GM23338 (cell line): ENCODE measurements around the gene GJB4.

ENCODE experiments used
- CREB1 ChIP-seq: fragments of 250-450 bp; sonication (Bioruptor Pico); IDR thresholded peaks from 2 replicates; pipeline ENCODE4 v1.5.0; 2020; ENCODE audit warnings: low read depth, mild to moderate bottlenecking, moderate library complexity
- EZH2 ChIP-seq: fragments of 200-600 bp; sonication (generic); IDR thresholded peaks from one replicate; pipeline ENCODE4 v1.8.0; 2017; ENCODE audit warnings: antibody characterized with exemption, mild to moderate bottlenecking, low read depth; ENCODE audit not compliant: unreplicated experiment
- EZH2phosphoT487 ChIP-seq: fragments of 200-600 bp; sonication (generic); IDR thresholded peaks from one replicate; pipeline ENCODE4 v1.8.1; 2018; ENCODE audit warnings: antibody characterized with exemption; ENCODE audit not compliant: unreplicated experiment
- JUNB ChIP-seq: IDR thresholded peaks from one replicate; pipeline ENCODE4 v1.6.1; 2016; ENCODE audit warnings: antibody characterized with exemption; ENCODE audit not compliant: unreplicated experiment
- NANOG ChIP-seq: IDR thresholded peaks from 2 replicates; pipeline ENCODE4 v1.6.1; 2016; ENCODE audit warnings: antibody characterized with exemption, borderline replicate concordance
- POLR2AphosphoS5 ChIP-seq: IDR thresholded peaks from 2 replicates; pipeline ENCODE4 v1.6.1; 2016; ENCODE audit warnings: antibody characterized with exemption, low read depth
- STAT1 ChIP-seq: IDR thresholded peaks from one replicate; pipeline ENCODE4 v1.6.1; 2016; ENCODE audit warnings: antibody characterized with exemption; ENCODE audit not compliant: unreplicated experiment
- ZNF114 ChIP-seq: fragments of 250-450 bp; sonication (Bioruptor Pico); IDR thresholded peaks from 2 replicates; pipeline ENCODE4 v1.5.0; 2020; ENCODE audit warnings: mild to moderate bottlenecking, moderate library complexity
- ZNF331 ChIP-seq: fragments of 250-450 bp; sonication (Bioruptor Pico); IDR thresholded peaks from 2 replicates; pipeline ENCODE4 v1.5.0; 2020; ENCODE audit warnings: low read depth, mild to moderate bottlenecking, moderate library complexity
- TF ChIP-seq, protein P1 (sequence below), 2 experiments: fragments of 200-600 bp in 1 of 2; sonication (generic) in 1 of 2; conservative IDR thresholded peaks; 2 replicates each; pipeline versions ENCODE4 v1.5.1 to v1.6.1; 2016 to 2017; ENCODE audit warnings: antibody characterized with exemption in 2 of 2, low read depth in 2 of 2, mild to moderate bottlenecking in 2 of 2, moderate library complexity in 1 of 2
- TF ChIP-seq, protein P2 (sequence below): IDR thresholded peaks from one replicate; pipeline ENCODE4 v1.6.1; 2018; ENCODE audit warnings: antibody characterized with exemption; ENCODE audit not compliant: unreplicated experiment
- TF ChIP-seq, protein P3 (sequence below): IDR thresholded peaks from 2 replicates; pipeline ENCODE4 v1.6.1; 2016; ENCODE audit warnings: antibody characterized with exemption
- TF ChIP-seq, protein P4 (sequence below): fragments of 250-450 bp; sonication (Bioruptor Pico); IDR thresholded peaks from 2 replicates; pipeline ENCODE4 v1.5.0; 2020; ENCODE audit warnings: mild to moderate bottlenecking, moderate library complexity

DNA sequence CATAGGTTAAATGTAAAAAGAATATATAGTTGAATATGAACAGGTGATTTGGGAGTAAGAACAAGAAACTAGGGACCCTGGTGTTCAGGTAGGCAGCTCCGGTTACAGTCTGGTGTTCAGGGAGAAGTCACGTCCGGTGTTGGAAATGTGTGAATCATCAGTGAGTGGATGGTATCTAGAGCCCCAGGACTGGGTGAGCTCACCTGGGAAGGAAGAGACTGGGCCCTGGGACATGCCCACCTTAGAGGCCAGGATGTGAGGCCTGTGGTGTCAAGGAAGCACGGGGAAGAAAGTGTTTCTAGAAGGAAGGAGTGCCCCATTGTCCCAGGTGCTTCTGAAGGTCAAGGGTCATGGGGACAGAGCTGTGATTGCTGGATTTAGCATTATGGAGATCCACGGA is 20.0 kb downstream of the GJB4 start:
- TF ChIP-seq, protein P1, sequence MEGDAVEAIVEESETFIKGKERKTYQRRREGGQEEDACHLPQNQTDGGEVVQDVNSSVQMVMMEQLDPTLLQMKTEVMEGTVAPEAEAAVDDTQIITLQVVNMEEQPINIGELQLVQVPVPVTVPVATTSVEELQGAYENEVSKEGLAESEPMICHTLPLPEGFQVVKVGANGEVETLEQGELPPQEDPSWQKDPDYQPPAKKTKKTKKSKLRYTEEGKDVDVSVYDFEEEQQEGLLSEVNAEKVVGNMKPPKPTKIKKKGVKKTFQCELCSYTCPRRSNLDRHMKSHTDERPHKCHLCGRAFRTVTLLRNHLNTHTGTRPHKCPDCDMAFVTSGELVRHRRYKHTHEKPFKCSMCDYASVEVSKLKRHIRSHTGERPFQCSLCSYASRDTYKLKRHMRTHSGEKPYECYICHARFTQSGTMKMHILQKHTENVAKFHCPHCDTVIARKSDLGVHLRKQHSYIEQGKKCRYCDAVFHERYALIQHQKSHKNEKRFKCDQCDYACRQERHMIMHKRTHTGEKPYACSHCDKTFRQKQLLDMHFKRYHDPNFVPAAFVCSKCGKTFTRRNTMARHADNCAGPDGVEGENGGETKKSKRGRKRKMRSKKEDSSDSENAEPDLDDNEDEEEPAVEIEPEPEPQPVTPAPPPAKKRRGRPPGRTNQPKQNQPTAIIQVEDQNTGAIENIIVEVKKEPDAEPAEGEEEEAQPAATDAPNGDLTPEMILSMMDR (conservative IDR thresholded peaks at IDR 0.05; ENCODE audit: low read depth in 2 of 2): no peak
- no peak for TF ChIP-seq EZH2
- TF ChIP-seq POLR2AphosphoS5: no peak
- TF ChIP-seq JUNB: no peak
- no peak for TF ChIP-seq NANOG
- no peak for TF ChIP-seq EZH2phosphoT487
- TF ChIP-seq, protein P2, sequence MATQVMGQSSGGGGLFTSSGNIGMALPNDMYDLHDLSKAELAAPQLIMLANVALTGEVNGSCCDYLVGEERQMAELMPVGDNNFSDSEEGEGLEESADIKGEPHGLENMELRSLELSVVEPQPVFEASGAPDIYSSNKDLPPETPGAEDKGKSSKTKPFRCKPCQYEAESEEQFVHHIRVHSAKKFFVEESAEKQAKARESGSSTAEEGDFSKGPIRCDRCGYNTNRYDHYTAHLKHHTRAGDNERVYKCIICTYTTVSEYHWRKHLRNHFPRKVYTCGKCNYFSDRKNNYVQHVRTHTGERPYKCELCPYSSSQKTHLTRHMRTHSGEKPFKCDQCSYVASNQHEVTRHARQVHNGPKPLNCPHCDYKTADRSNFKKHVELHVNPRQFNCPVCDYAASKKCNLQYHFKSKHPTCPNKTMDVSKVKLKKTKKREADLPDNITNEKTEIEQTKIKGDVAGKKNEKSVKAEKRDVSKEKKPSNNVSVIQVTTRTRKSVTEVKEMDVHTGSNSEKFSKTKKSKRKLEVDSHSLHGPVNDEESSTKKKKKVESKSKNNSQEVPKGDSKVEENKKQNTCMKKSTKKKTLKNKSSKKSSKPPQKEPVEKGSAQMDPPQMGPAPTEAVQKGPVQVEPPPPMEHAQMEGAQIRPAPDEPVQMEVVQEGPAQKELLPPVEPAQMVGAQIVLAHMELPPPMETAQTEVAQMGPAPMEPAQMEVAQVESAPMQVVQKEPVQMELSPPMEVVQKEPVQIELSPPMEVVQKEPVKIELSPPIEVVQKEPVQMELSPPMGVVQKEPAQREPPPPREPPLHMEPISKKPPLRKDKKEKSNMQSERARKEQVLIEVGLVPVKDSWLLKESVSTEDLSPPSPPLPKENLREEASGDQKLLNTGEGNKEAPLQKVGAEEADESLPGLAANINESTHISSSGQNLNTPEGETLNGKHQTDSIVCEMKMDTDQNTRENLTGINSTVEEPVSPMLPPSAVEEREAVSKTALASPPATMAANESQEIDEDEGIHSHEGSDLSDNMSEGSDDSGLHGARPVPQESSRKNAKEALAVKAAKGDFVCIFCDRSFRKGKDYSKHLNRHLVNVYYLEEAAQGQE: no peak
- TF ChIP-seq, protein P3, sequence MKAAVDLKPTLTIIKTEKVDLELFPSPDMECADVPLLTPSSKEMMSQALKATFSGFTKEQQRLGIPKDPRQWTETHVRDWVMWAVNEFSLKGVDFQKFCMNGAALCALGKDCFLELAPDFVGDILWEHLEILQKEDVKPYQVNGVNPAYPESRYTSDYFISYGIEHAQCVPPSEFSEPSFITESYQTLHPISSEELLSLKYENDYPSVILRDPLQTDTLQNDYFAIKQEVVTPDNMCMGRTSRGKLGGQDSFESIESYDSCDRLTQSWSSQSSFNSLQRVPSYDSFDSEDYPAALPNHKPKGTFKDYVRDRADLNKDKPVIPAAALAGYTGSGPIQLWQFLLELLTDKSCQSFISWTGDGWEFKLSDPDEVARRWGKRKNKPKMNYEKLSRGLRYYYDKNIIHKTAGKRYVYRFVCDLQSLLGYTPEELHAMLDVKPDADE: no peak
- TF ChIP-seq CREB1: no peak
- TF ChIP-seq ZNF331 (CRISPR knock-in tag): no peak
- TF ChIP-seq ZNF114 (CRISPR knock-in tag): no peak
- TF ChIP-seq, protein P4, sequence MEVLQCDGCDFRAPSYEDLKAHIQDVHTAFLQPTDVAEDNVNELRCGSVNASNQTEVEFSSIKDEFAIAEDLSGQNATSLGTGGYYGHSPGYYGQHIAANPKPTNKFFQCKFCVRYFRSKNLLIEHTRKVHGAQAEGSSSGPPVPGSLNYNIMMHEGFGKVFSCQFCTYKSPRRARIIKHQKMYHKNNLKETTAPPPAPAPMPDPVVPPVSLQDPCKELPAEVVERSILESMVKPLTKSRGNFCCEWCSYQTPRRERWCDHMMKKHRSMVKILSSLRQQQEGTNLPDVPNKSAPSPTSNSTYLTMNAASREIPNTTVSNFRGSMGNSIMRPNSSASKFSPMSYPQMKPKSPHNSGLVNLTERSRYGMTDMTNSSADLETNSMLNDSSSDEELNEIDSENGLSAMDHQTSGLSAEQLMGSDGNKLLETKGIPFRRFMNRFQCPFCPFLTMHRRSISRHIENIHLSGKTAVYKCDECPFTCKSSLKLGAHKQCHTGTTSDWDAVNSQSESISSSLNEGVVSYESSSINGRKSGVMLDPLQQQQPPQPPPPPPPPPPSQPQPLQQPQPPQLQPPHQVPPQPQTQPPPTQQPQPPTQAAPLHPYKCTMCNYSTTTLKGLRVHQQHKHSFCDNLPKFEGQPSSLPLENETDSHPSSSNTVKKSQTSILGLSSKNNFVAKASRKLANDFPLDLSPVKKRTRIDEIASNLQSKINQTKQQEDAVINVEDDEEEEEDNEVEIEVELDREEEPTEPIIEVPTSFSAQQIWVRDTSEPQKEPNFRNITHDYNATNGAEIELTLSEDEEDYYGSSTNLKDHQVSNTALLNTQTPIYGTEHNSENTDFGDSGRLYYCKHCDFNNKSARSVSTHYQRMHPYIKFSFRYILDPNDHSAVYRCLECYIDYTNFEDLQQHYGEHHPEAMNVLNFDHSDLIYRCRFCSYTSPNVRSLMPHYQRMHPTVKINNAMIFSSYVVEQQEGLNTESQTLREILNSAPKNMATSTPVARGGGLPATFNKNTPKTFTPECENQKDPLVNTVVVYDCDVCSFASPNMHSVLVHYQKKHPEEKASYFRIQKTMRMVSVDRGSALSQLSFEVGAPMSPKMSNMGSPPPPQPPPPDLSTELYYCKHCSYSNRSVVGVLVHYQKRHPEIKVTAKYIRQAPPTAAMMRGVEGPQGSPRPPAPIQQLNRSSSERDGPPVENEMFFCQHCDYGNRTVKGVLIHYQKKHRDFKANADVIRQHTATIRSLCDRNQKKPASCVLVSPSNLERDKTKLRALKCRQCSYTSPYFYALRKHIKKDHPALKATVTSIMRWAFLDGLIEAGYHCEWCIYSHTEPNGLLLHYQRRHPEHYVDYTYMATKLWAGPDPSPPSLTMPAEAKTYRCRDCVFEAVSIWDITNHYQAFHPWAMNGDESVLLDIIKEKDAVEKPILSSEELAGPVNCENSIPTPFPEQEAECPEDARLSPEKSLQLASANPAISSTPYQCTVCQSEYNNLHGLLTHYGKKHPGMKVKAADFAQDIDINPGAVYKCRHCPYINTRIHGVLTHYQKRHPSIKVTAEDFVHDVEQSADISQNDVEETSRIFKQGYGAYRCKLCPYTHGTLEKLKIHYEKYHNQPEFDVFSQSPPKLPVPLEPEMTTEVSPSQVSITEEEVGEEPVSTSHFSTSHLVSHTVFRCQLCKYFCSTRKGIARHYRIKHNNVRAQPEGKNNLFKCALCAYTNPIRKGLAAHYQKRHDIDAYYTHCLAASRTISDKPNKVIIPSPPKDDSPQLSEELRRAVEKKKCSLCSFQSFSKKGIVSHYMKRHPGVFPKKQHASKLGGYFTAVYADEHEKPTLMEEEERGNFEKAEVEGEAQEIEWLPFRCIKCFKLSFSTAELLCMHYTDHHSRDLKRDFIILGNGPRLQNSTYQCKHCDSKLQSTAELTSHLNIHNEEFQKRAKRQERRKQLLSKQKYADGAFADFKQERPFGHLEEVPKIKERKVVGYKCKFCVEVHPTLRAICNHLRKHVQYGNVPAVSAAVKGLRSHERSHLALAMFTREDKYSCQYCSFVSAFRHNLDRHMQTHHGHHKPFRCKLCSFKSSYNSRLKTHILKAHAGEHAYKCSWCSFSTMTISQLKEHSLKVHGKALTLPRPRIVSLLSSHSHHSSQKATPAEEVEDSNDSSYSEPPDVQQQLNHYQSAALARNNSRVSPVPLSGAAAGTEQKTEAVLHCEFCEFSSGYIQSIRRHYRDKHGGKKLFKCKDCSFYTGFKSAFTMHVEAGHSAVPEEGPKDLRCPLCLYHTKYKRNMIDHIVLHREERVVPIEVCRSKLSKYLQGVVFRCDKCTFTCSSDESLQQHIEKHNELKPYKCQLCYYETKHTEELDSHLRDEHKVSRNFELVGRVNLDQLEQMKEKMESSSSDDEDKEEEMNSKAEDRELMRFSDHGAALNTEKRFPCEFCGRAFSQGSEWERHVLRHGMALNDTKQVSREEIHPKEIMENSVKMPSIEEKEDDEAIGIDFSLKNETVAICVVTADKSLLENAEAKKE (CRISPR knock-in tag): no peak
- TF ChIP-seq STAT1: no peak
